GM12878 (cell line): ENCODE results near the gene TMEM33. TPM values are rescaled to one million over a fixed set of nuclear protein-coding genes. Genes with fewer than 3 reads are reported as not detected.

Experiments
- ATAC-seq: fragments of 200-7000 bp; cut with Tn5 transposase; 3 replicates; pipeline ENCODE4 v1.9.1; 2020; ENCODE audit warnings: mild to moderate bottlenecking, moderate library complexity
- BruUV-seq: library from RNA; stranded (reverse); fragments of 400-500 nt; replicated peaks from 2 replicates; lab custom pipeline; 2021; lab: Mats Ljungman, UMichigan
- CTCF ChIA-PET: fragments of 300-600 bp; sonication (Branson Sonifier 250); formaldehyde crosslinking; extraction: SDS; loops from one replicate; lab custom pipeline; 2021; ENCODE audit warnings: inconsistent platforms; lab: Yijun Ruan, JAX
- POLR2A ChIA-PET: fragments of 350-600 bp; formaldehyde crosslinking; extraction: SDS; loops from one replicate; lab custom pipeline; 2021; ENCODE audit warnings: inconsistent platforms; lab: Charles Lee
- RAD21 ChIA-PET: fragments of 300-600 bp; sonication (Branson Sonifier 250); formaldehyde crosslinking; loops from one replicate; lab custom pipeline; 2023; ENCODE audit warnings: antibody characterized with exemption; ENCODE audit not compliant: unreplicated experiment; lab: Charles Lee
- SMC1A ChIA-PET: fragments of 300-600 bp; sonication (Branson Sonifier 250); formaldehyde crosslinking; loops from one replicate; lab custom pipeline; 2023; ENCODE audit not compliant: unreplicated experiment, uncharacterized antibody; lab: Charles Lee
- DNase-seq: peaks from one replicate; pipeline ENCODE4 v3.0.0-alpha.2; 2011; ENCODE audit warnings: low read depth, low spot score
- FAIRE-seq: peaks from 3 replicates; lab custom pipeline; 2011; peaks lifted over from hg19 to GRCh38; lab: Jason Lieb, UNC
- H2AFZ ChIP-seq: 2 replicates; pipeline ENCODE4 v1.6.0; 2011; ENCODE audit warnings: low read depth, low read length, control low read depth; ENCODE audit not compliant: control insufficient read depth
- H3K27ac ChIP-seq: 2 replicates; pipeline ENCODE4 v1.5.1; 2011; ENCODE audit warnings: control low read depth; ENCODE audit not compliant: control insufficient read depth, insufficient read depth
- H3K27me3 ChIP-seq, 2 experiments: replicated peaks in 1 of 2; 2 replicates each; pipeline versions ENCODE4 v1.6.0 to v1.6.1; 2011; ENCODE audit warnings: low read length in 1 of 2; ENCODE audit not compliant: control insufficient read depth in 2 of 2, insufficient read depth in 2 of 2
- H3K36me3 ChIP-seq, 2 experiments: 2 replicates each; pipeline ENCODE4 v1.5.1; 2011; ENCODE audit warnings: low read length in 1 of 2; ENCODE audit not compliant: control insufficient read depth in 2 of 2, insufficient read depth in 2 of 2
- H3K4me1 ChIP-seq: 2 replicates; pipeline ENCODE4 v1.6.1; 2011; ENCODE audit warnings: mild to moderate bottlenecking, low read length, moderate library complexity, mixed read lengths; ENCODE audit not compliant: control insufficient read depth, insufficient read depth
- H3K4me2 ChIP-seq: 2 replicates; pipeline ENCODE4 v1.6.0; 2011; ENCODE audit warnings: control low read depth; ENCODE audit not compliant: control insufficient read depth, insufficient read depth
- H3K4me3 ChIP-seq: fragments of 200-600 bp; sonication (generic); 2 replicates; pipeline ENCODE4 v1.5.1; 2016
- H3K79me2 ChIP-seq: 2 replicates; pipeline ENCODE4 v1.6.0; 2011; ENCODE audit warnings: low read length; ENCODE audit not compliant: control insufficient read depth, insufficient read depth
- H3K9ac ChIP-seq: 2 replicates; pipeline ENCODE4 v1.8.0; 2011; ENCODE audit warnings: low read length, control low read depth, mixed read lengths; ENCODE audit not compliant: control insufficient read depth, insufficient read depth
- H3K9me3 ChIP-seq: replicated peaks from 3 replicates; pipeline ENCODE4 v1.5.1; 2011; ENCODE audit warnings: mild to moderate bottlenecking, low read length; ENCODE audit not compliant: control insufficient read depth, insufficient read depth
- H4K20me1 ChIP-seq: 2 replicates; pipeline ENCODE4 v1.6.0; 2011; ENCODE audit not compliant: control insufficient read depth, insufficient read depth
- BACH1 ChIP-seq: fragments of 450-650 bp; IDR thresholded peaks from 2 replicates; pipeline ENCODE4 v1.6.1; 2017; ENCODE audit warnings: mild to moderate bottlenecking, borderline replicate concordance
- CUX1 ChIP-seq: IDR thresholded peaks from 2 replicates; pipeline ENCODE4 v1.6.1; 2012; ENCODE audit warnings: improper control_type of control experiment, low read depth, low read length; ENCODE audit not compliant: insufficient replicate concordance
- EED ChIP-seq: sonication (generic); IDR thresholded peaks from 2 replicates; pipeline ENCODE4 v1.6.1; 2016; ENCODE audit warnings: antibody characterized with exemption, low read depth
- HDAC2 ChIP-seq: fragments of 200-600 bp; sonication (generic); IDR thresholded peaks from 2 replicates; pipeline ENCODE4 v1.6.1; 2017
- HSF1 ChIP-seq: fragments of 150-350 bp; IDR thresholded peaks from 2 replicates; pipeline ENCODE4 v1.6.1; 2014; ENCODE audit warnings: mild to moderate bottlenecking, low read depth, low read length
- MEF2A ChIP-seq: IDR thresholded peaks from 2 replicates; pipeline ENCODE4 v1.6.1; 2011; ENCODE audit warnings: low read depth, mild to moderate bottlenecking, low read length, moderate library complexity; ENCODE audit not compliant: insufficient read depth
- MTA3 ChIP-seq: IDR thresholded peaks from 2 replicates; pipeline ENCODE4 v1.6.1; 2012; ENCODE audit warnings: low read length, inconsistent platforms, borderline replicate concordance
- NRF1 ChIP-seq: conservative IDR thresholded peaks from 2 replicates; pipeline ENCODE4 v1.6.1; 2011; ENCODE audit warnings: mild to moderate bottlenecking, low read depth, low read length, improper control_type of control experiment
- SREBF1 ChIP-seq: IDR thresholded peaks from 2 replicates; pipeline ENCODE4 v1.6.1; 2012; ENCODE audit warnings: mild to moderate bottlenecking, low read length
- STAT3 ChIP-seq: IDR thresholded peaks from 2 replicates; pipeline ENCODE4 v1.6.1; 2011; ENCODE audit warnings: low read depth, low read length, improper control_type of control experiment
- WGBS: methylation state at CpG from one replicate; pipeline ENCODE4 v1.1.6; 2016; ENCODE audit warnings: low lambda C conversion rate; ENCODE audit not compliant: insufficient replicate concordance, insufficient coverage; ENCODE audit errors: missing lambda C conversion rate; 5-methylcytosine and 5-hydroxymethylcytosine counted together
- in situ Hi-C: fragments of 300-500 bp; cut with MboI; formaldehyde crosslinking; loops from 9 replicates; pipeline ENCODE4 v1.14.3; 2018; ENCODE audit warnings: mixed read lengths
- intact Hi-C: fragments of 100-400 bp; cut with micrococcal nuclease; formaldehyde crosslinking; loops from one replicate; pipeline ENCODE4 v1.14.2; 2022; ENCODE audit not compliant: unreplicated experiment
- polyA plus RNA-seq, 11 experiments: library from polyadenylated mRNA; depleted of rRNA in 4 of 11; unstranded in 6 of 11; stranded (reverse) in 5 of 11; fragments of >200 nt; fragmentation: Nextera tagmentation in 4 of 11; fragmentation: Illumina TruSeq in 1 of 11; extraction: Ambion mirVana in 4 of 11; extraction: Trizol in 1 of 11; gene quantifications; 1 replicate in 1 of 11; 2 replicates in 10 of 11; pipeline versions ENCODE4 v1.2.1 to v1.2.3, GENCODE V29; 2011 to 2016; ENCODE audit warnings: inconsistent platforms in 2 of 11, missing spikeins in 2 of 11, low read depth in 1 of 11
- total RNA-seq, 4 experiments: library from RNA; depleted of rRNA in 3 of 4; stranded (reverse); fragments of >200 nt in 3 of 4; fragmentation: Illumina TruSeq in 1 of 4; extraction: Trizol in 1 of 4; gene quantifications; 2 replicates each; pipeline versions ENCODE4 v1.2.1 to v1.2.3, GENCODE V29; 2013 to 2021

Gene TMEM33
- total and polyA plus RNA-seq, 10 of the 15 experiments (the other 5 are each of a cell fraction or from before 2014, with no cell fraction given), result 7.9 to 60.2 (median 33.4) TPM

GRCh38 chr4:41933997-41934503 lies 1.2 kb upstream of the TMEM33 start:
- no peak overlapping the region for H3K9ac ChIP-seq
- H3K27ac ChIP-seq, result no peak overlapping the region
- ATAC-seq (no peak), FAIRE-seq (no peak), DNase-seq (no peak)
- peak overlapping the region; percentile 96 for H2AFZ ChIP-seq
- ChIA-PET RAD21 (interaction anchor here (0.6 kb wide), 1 partner anchor 57 kb away, joined by 3 read pairs; no protein-coding TSS in a partner anchor), CTCF (no interaction called here), SMC1A (no interaction called here), POLR2A (no interaction called here)
- no peaks in the 10 kb centered on the region for H3K27me3 ChIP-seq
- in situ Hi-C loops, result no loop called here
- peaks cover 3% of the 10 kb centered on the region; the same call in 1 of the 2 replicates for H3K4me1 ChIP-seq
- BruUV-seq, result no TSS peak
- peaks cover 43% of the 10 kb centered on the region for H3K79me2 ChIP-seq
- H4K20me1 ChIP-seq, result no peaks in the 10 kb centered on the region
- no peak for TF ChIP-seq NRF1
- TF ChIP-seq CUX1, result no peak
- no peak for TF ChIP-seq SREBF1
- TF ChIP-seq MEF2A, result no peak
- no peak for TF ChIP-seq STAT3
- TF ChIP-seq EED, result no peak
- no peak for TF ChIP-seq HDAC2
- no peak for TF ChIP-seq BACH1
- TF ChIP-seq MTA3, result no peak
- no peak for TF ChIP-seq HSF1
- H3K4me3 ChIP-seq, result no peak overlapping the region
- no peaks in the 10 kb centered on the region for H3K9me3 ChIP-seq
- intact Hi-C loops, result no loop called here
- 92% methylated on average over 10 of the region's 10 CpGs for WGBS
- no peaks in the 10 kb centered on the region; a peak in 2 of 4 replicates for H3K36me3 ChIP-seq
- H3K4me2 ChIP-seq, result 0 out of 2 replicates have a peak overlapping the region, but pooled peaks have one; percentile 67
